Activated CD4-positive, alpha-beta T cell treated with anti-CD3 and anti-CD28 coated beads for 48 hours (primary cell): ENCODE data around the gene GAL3ST2.
"Not testable (repeated sequence)": the region's sequence is repeated elsewhere in the genome, so short reads cannot be mapped to it uniquely, and the experiment has no call there.

Experiments
- DNase-seq: peaks from one replicate; pipeline ENCODE4 v3.0.0-alpha.2; 2020

The GAL3ST2 gene

DNA sequence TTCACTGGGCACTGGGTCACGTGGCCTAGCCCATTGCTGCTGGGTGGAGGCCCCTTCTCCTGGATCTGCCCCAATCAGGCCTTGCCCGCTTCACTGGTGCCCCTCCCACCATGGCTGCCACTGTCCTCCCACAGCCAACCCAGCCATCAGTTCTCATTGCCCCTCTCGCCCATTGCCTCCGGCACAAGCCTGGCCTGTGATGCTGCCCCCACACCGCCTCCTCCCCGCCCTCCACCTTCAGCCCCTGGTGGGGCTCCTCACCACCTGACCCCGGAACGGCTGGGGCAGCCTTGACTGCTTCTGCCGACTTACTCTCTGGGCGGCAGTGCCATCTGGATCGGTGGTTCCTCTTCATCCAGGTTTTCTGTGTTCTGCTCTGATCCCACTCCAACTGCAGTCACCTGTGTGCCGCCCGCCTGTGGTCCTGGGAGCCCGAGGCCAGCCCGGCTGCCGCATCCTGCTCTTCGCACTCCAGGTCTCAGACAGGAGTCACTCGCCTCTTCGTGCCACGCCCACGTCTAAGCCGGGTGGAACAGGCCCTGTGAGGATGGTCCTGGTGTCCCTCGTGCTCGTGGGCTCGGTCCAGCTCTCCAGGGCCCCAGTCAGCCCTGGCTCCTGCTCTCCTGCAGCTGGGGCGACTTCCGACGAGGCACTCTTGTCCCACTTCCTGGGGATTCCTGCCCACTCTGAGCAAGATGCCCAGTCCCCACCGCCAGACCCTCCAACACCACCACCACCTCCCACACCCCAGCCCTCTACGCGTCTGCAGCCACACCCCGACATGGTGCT, 28.0 kb upstream of the GAL3ST2 start:
- no peak for DNase-seq

DNA sequence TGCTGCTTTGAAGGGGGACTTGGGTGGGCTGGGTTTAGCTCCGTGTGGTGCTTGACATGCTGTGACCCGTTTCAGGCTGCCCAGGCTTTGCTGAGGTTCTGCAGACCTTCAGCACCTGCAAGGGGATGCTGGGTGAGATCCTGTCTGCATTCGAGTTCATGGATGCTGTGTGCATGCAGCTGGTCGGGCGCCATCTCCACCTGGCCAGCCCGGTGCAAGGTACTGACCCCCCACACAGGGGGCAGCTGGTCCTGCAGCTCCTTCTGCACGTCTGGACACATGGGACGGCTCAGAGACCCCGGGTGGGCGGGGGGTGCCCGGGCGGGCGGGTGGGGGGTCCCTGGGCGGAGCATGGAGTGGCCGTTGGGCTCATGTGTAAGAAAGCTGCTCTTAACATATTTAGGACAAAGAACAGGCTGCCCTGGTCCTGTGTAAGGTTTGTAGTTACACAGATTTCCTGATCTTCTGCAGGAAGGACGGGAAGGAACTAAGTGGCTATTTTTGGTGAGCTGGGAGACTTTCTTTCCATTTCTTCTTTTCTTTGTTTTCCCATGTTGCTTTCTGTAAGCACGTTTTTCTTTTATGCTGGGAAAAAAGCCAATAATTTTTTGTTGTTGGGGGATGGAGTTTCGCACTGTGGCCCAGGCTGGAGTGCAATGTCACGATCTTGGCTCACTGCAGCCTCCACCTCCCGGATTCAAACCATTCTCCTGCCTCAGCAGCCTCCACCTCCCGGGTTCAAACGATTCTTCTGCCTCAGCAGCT, 26.4 kb upstream of the GAL3ST2 start:
- DNase-seq, result no peak

- DNase-seq, result no peak
Observed at GRCh38 chr2:241751152-241751551, 25.5 kb upstream of the GAL3ST2 start.

GRCh38 chr2:241751776-241752175, 24.8 kb upstream of the GAL3ST2 start:
- no peak for DNase-seq

GRCh38 chr2:241752253-241752652, 24.4 kb upstream of the GAL3ST2 start:
- DNase-seq, result no peak

DNA sequence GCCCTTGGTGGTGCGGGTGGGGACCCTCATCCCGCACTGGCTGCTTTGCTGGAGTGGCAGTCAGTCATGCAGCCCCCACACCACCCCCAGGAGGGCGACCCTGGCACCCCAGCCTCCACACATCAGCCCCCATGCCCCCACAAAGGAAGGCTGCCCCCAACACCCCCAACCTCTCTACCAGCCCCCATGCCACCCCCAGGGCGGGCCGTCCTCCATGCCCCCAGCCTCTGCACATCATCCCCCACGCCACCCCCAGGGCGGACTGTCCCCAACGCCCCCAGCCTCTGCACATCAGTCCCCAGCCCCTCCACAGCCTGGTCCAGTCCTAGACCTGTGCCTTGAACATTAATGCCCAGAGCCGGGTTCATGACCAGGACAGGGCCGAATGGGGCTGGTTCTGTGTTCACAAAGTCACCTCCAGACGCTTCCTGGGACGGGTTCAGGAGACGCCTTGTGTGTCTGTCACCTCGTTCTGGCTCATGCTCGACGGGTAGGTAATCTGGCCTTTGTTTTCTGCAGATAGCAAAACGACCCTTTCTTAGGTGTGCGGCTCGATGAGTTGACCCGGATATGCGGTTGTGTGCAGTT, 23.8 kb upstream of the GAL3ST2 start:
- DNase-seq, result no peak

DNA sequence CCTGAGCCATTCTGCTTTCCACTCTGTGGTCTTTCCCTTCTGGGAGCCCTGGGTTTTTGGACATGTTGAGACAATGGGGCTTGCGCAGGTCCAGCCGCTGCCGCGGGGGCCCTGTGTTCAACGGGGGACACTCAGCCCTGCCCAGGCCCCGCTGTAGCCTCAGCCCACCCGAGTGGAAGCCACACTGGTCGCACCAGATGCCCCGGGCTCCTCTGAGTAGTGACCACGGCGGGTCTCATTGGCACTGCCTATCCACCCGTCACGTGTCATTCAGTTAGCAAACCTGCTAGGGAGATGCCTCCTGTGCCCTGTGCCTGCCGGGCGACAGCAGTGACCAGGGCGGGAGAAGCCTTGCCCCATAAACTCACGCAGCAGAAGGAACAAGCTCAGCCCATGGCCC, 23.1 kb upstream of the GAL3ST2 start:
- DNase-seq, result no peak

- no peak for DNase-seq
Observed at GRCh38 chr2:241754042-241754441, 22.6 kb upstream of the GAL3ST2 start.

DNA sequence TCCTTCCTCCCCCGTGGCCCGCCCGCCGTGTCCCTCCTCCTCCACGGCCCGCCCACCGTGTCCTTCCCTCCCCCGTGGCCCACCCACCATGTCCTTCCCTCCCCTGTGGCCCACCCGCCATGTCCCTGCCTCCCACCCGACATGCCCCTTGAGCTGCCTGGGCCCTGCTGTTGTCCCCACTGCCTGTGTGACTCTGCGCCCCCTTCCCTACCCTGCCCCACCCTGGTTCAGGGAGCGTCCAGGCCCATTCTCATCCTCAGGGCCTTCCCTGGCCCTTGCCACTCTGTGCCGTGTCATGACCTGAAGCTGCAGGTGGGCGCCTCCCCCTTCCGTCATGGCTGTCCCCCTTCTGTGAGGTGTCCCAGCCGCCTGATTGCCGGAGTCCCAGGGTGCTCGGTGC, 21.5 kb upstream of the GAL3ST2 start:
- no peak for DNase-seq

DNA sequence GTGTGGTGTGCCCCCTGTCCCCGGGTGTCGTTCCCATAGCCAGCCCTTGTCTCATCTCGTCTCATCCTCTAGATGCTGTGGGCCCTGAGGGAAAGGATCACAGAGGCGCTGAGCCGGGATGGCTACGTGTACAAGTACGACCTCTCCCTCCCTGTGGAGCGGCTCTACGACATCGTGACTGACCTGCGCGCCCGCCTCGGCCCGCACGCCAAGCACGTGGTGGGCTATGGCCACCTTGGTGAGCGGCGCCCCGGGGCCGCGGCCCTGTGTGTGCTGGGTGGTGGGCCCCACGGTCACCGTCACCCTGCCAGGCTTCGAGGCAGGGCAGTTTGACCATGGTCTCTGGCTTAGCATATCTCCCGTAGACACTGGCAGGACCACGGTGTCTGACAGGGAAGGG, 20.8 kb upstream of the GAL3ST2 start:
- DNase-seq, result no peak

DNA sequence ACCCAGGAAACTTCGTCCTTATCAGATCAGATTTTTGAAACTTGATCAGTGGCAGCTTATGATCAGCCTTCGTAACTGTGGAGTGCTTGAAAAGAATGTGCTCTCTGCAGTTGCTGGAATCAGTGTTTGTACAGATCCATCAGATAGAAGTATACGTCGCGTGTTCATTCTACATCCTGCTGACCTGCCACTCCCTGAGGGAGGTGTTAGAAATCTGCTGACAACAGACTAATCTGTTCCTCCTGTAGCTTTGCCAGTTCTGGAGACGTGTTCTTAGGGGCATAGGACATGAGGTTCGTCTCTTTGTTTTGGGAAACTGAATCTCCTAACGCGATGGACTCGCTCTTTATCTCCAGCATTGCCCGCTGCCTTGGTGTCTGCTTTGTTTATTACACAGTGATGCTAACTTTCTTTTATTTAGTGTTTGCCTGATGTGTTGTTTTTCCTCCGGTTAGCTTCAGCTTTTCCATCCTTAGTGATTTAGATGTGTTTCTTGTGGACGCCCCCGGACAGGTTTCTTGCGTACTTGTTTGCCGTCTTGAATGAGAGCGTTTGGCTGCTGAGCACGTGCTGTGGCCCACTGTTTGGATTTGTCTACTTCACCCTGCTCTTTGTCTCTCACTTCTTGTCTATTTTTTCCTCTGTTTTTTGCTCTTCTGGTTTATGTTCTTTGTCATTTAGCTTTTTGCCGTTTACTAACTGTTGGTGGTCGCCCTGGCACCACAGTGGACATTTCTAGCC, 17.4 kb upstream of the GAL3ST2 start:
- DNase-seq, result no peak

GRCh38 chr2:241759893-241760292, 16.7 kb upstream of the GAL3ST2 start:
- DNase-seq, result not testable (repeated sequence)

DNA sequence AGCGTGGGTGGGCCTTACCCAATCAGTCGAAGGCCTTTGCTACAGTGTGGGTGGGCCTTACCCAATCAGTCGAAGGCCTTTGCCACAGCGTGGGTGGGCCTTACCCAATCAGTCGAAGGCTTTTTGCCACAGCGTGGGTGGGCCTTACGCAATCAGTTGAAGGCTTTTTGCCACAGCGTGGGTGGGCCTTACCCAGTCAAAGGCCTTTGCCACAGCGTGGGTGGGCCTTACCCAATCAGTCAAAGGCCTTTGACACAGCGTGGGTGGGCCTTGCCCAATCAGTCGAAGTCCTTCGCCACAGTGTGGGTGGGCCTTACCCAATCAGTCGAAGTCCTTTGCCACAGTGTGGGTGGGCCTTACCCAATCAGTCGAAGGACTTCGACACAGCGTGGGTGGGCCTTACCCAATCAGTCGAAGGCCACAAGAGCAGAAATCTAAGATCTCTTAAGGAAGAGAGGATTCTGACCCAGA, 16.3 kb upstream of the GAL3ST2 start:
- peak; percentile 21 for DNase-seq

DNA sequence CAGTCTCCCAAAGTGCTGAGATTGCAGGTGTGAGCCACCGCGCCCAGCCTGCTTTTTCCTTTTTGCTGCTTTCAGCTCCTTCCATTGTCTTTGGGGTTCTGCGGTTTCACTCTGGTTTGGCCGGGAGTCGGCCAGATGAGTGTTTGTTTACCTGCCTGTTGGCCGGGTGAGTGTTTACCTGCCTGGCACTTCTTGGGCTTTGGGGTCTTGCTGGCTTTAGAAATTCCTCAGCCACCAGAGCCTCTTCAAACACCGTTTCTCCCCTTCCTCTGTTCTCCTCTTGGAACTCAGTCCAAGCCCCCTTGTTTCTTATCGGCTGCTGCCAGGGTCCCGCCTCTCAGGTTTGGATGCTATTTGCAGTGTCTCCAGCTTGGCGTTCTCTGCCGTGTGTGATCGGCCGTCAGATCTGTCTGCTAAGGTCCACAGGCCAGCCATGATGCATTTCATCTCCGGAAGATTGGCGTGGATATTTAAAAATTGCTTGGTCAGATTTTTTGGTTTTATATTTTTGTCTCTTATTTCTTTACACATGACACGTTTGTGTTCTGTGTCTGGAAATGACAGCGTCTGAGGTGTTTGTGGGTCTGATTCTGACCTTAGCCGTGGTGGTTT, 14.2 kb upstream of the GAL3ST2 start:
- peak; percentile 2 for DNase-seq

GRCh38 chr2:241762933-241763369, 13.7 kb upstream of the GAL3ST2 start:
- DNase-seq, result peak; percentile 43

DNA sequence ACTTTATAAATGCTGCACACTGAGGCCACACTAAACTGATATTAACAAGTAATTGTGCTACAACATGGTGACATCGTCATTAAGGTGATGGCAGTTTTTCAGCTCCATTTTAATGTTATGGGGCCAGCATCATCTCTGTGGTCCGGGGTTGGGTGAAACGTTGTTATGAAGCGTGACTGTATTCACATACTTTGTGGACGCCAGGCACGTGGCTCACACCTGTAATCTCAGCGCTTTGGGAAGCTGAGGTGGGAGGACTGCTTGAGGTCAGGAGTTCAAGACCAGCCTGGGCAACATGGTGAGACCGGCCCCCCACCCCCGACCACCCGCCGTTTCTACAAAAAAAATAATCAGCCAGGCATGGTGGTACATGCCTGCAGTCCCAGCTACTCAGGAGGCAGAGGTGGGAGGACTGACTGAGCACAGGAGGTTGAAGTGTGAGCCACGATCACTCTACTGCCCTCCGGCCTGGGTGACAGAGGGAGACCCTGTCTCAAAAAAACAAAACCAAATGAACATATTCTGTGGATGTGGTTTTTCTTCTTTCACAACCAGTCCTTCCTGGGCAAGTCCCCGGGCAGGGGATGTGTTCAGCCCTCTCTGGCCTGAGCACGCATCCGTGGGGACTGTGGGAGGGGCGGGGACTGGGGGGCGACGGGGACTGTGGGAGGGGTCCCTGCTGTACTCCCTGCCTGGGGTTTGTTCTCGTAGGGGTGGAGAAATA, 12.9 kb upstream of the GAL3ST2 start:
- peak; percentile 2 for DNase-seq

DNA sequence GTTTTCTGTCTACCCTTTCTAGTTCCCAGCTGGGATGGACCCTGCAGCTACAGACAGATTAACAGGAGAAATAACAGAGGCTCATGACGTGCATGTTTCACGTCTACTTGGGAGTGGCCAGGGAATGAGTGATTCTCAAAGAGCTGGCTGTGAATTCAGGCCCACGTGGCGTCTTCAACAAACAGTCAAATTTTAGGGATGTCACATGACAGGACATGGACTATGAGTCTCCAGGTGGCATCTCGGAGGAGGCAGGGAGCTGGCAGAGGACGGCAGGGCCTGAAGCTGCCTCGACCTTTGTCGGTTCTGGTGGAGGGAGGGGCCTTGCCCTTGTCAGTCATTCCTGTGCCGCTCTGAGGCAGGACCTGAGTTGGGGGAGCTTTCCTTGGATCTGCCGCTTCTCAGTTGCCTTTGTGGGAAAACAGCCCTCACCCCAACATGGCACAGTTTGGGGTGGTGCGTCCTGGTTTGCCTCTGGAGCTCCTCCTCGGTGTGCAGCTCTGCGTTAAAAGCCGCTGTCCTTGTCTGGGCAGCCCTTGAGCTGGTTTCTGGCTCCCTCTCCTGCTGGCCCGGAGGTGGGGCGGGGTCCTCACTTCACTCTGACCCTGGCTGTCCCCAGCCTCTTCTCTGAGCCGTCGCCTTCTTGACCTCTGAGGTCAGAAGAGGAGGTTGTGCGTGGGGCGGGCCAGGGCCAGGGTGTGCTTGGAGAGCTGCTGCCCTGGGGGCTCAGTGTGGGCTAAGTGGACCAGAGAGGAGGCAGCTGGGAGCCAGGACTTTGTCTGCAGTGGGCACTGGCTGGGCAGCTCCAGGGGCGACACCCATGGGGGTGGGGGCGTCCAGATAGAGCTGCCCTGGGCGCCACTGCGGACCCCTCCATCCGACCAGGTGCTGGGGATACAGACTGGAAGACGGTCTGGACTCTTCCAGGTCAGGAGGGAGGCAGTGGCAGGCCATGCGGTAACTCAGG, 12.1 kb upstream of the GAL3ST2 start:
- DNase-seq, result peak; percentile 2

GRCh38 chr2:241767464-241768250, 9.0 kb upstream of the GAL3ST2 start:
- DNase-seq, result no peak

GRCh38 chr2:241768251-241768711, 8.3 kb upstream of the GAL3ST2 start:
- no peak for DNase-seq

DNA sequence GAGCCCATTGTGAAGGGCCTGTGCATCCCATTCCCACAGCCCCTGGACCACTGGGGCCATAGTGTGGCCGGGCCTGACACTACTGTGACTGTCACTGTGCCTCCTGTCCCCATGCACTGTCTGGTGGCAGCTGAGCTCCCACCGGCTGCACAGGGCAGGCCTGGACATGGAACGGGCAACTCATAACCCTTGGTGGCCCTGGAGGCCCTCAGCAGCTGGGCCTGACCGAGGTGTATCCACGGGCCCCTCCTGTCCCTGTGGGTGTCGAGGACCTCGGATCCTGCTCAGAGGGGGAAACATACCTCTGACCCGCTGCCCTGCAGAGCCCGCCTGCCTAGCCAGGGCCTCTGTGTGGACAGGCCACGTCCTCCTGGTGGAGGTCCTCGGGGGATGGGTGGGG, 7.8 kb upstream of the GAL3ST2 start:
- no peak for DNase-seq
